Right cardiac atrium (tissue), 5 donors: ENCODE results near the gene SEMA6C. TPM values are rescaled to one million over a fixed set of nuclear protein-coding genes. Genes with fewer than 3 reads are reported as not detected.

Experiments
- polyA plus RNA-seq: library from polyadenylated mRNA; stranded (reverse); fragments of 200-250 nt; gene quantifications from one replicate; pipeline ENCODE4 v1.2.3, GENCODE V29; 2013
- total RNA-seq, 4 donors: library from RNA; stranded (reverse); fragmentation: NEBNext Ultra II Directional; extraction: Animal tissue kit (Norgen Biotek cat#: 25700); gene quantifications; one replicate each; pipeline ENCODE4 v1.2.1, GENCODE V29; 2021
- donor health status: healthy with polysubstance abuse.
- donor health status: DM: no; HTN: yes; CAD: no.
- donor health status: DM: no; HTN: no; CAD: no.
- donor health status: DM: no; HTN: yes; CAD: no; lungs with severe emphysema.
- donor health status: DM: yes; HTN: yes; CAD: no.

Gene SEMA6C
- total and polyA plus RNA-seq, 5 donors: 23.7 to 70.5 (median 58.3) TPM

Other genes starting within 250 kb of the SEMA6C start
- gene SETDB1, start 220.3 kb downstream of the SEMA6C start, total RNA-seq: 10 to 100 TPM; 17.4 to 23.8 (median 20.3) TPM
- 12.5 TPM for gene SETDB1, start 220.3 kb downstream of the SEMA6C start, polyA plus RNA-seq
- 100 to 1,000 TPM in 1 of 4 donors, 10 to 100 TPM in 3; 89.3 to 110 (median 93.5) TPM for gene CERS2, start 171.8 kb downstream of the SEMA6C start, total RNA-seq
- gene CERS2, start 171.8 kb downstream of the SEMA6C start, polyA plus RNA-seq: 77.3 TPM
- under 1 TPM in 1 of 4 donors, not detected in 3; 0.21 TPM for gene ANXA9, start 164.3 kb downstream of the SEMA6C start, total RNA-seq
- 0.23 TPM for gene ANXA9, start 164.3 kb downstream of the SEMA6C start, polyA plus RNA-seq
- gene MINDY1, start 139.7 kb downstream of the SEMA6C start, total RNA-seq: 10 to 100 TPM; 46.7 to 86.4 (median 52.1) TPM
- 34.9 TPM for gene MINDY1, start 139.7 kb downstream of the SEMA6C start, polyA plus RNA-seq
- gene PRUNE1, start 138.2 kb downstream of the SEMA6C start, total RNA-seq: 10 to 100 TPM; 45.8 to 66.0 (median 49.8) TPM
- 39.3 TPM for gene PRUNE1, start 138.2 kb downstream of the SEMA6C start, polyA plus RNA-seq
- under 1 TPM; 0.23 to 0.71 (median 0.50) TPM for gene BNIPL, start 110.0 kb downstream of the SEMA6C start, total RNA-seq
- gene BNIPL, start 110.0 kb downstream of the SEMA6C start, polyA plus RNA-seq: 0.41 TPM
- 10 to 100 TPM in 1 of 4 donors, 1 to 10 TPM in 3; 5.8 to 12.4 (median 7.4) TPM for gene C1orf56, start 98.9 kb downstream of the SEMA6C start, total RNA-seq
- 9.5 TPM for gene C1orf56, start 98.9 kb downstream of the SEMA6C start, polyA plus RNA-seq
- gene CDC42SE1, start 87.0 kb downstream of the SEMA6C start, total RNA-seq: 10 to 100 TPM; 34.7 to 53.6 (median 36.6) TPM
- gene CDC42SE1, start 87.0 kb downstream of the SEMA6C start, polyA plus RNA-seq: 27.9 TPM
- 1 to 10 TPM; 1.7 to 9.7 (median 8.7) TPM for gene MLLT11, start 86.2 kb downstream of the SEMA6C start, total RNA-seq
- 10.1 TPM for gene MLLT11, start 86.2 kb downstream of the SEMA6C start, polyA plus RNA-seq
- 10 to 100 TPM; 15.6 to 20.3 (median 18.4) TPM for gene GABPB2, start 75.9 kb downstream of the SEMA6C start, total RNA-seq
- gene GABPB2, start 75.9 kb downstream of the SEMA6C start, polyA plus RNA-seq: 9.8 TPM
- gene TNFAIP8L2, start 10.0 kb upstream of the SEMA6C start, total RNA-seq: 1 to 10 TPM; 1.8 to 3.7 (median 2.3) TPM
- 2.1 TPM for gene TNFAIP8L2, start 10.0 kb upstream of the SEMA6C start, polyA plus RNA-seq
- 10 to 100 TPM in 3 of 4 donors, 1 to 10 TPM in 1; 8.5 to 16.5 (median 15.6) TPM for gene LYSMD1, start 19.3 kb upstream of the SEMA6C start, total RNA-seq
- gene LYSMD1, start 19.3 kb upstream of the SEMA6C start, polyA plus RNA-seq: 9.9 TPM
- gene SCNM1, start 19.5 kb upstream of the SEMA6C start, total RNA-seq: 10 to 100 TPM; 18.3 to 25.6 (median 21.5) TPM
- gene SCNM1, start 19.5 kb upstream of the SEMA6C start, polyA plus RNA-seq: 23.7 TPM
- not detected for gene TMOD4, start 29.4 kb upstream of the SEMA6C start, total RNA-seq
- gene TMOD4, start 29.4 kb upstream of the SEMA6C start, polyA plus RNA-seq: 0.20 TPM
- 10 to 100 TPM; 40.0 to 52.3 (median 41.7) TPM for gene VPS72, start 43.6 kb upstream of the SEMA6C start, total RNA-seq
- 37.3 TPM for gene VPS72, start 43.6 kb upstream of the SEMA6C start, polyA plus RNA-seq
- 10 to 100 TPM; 33.7 to 50.7 (median 38.2) TPM for gene PIP5K1A, start 51.9 kb upstream of the SEMA6C start, total RNA-seq
- gene PIP5K1A, start 51.9 kb upstream of the SEMA6C start, polyA plus RNA-seq: 20.4 TPM
- 100 to 1,000 TPM; 134 to 163 (median 144) TPM for gene PSMD4, start 108.1 kb upstream of the SEMA6C start, total RNA-seq
- 152 TPM for gene PSMD4, start 108.1 kb upstream of the SEMA6C start, polyA plus RNA-seq
- gene ZNF687, start 135.7 kb upstream of the SEMA6C start, total RNA-seq: 10 to 100 TPM; 12.4 to 15.0 (median 13.2) TPM
- 8.6 TPM for gene ZNF687, start 135.7 kb upstream of the SEMA6C start, polyA plus RNA-seq
- 10 to 100 TPM; 45.5 to 62.0 (median 52.0) TPM for gene PI4KB, start 180.8 kb upstream of the SEMA6C start, total RNA-seq
- gene PI4KB, start 180.8 kb upstream of the SEMA6C start, polyA plus RNA-seq: 31.0 TPM
- 10 to 100 TPM; 20.3 to 23.1 (median 21.6) TPM for gene RFX5, start 200.6 kb upstream of the SEMA6C start, total RNA-seq
- gene RFX5, start 200.6 kb upstream of the SEMA6C start, polyA plus RNA-seq: 13.7 TPM
- 10 to 100 TPM; 31.1 to 65.9 (median 58.5) TPM for gene SELENBP1, start 226.1 kb upstream of the SEMA6C start, total RNA-seq
- 48.5 TPM for gene SELENBP1, start 226.1 kb upstream of the SEMA6C start, polyA plus RNA-seq